KMS-11 (cell line): Measurements from ENCODE around the gene RTCA.

Experiments used
- H2AFZ ChIP-seq: fragments of 200-600 bp; sonication (generic); 2 replicates; pipeline ENCODE4 v1.6.1; 2016; ENCODE audit warnings: antibody characterized with exemption, mixed run types, low read depth
- H3K27ac ChIP-seq: fragments of 200-600 bp; sonication (generic); 2 replicates; pipeline ENCODE4 v1.6.1; 2016; ENCODE audit warnings: mild to moderate bottlenecking, mixed run types
- H3K27me3 ChIP-seq: fragments of 200-600 bp; sonication (generic); 2 replicates; pipeline ENCODE4 v1.6.1; 2017; ENCODE audit warnings: mild to moderate bottlenecking, low read depth, mixed run types, moderate library complexity; ENCODE audit not compliant: insufficient read depth
- H3K36me3 ChIP-seq: fragments of 200-600 bp; sonication (generic); 2 replicates; pipeline ENCODE4 v1.6.1; 2017; ENCODE audit warnings: mild to moderate bottlenecking, mixed run types; ENCODE audit not compliant: insufficient read depth
- H3K4me1 ChIP-seq: fragments of 200-600 bp; sonication (generic); 2 replicates; pipeline ENCODE4 v1.6.1; 2016; ENCODE audit warnings: mild to moderate bottlenecking, low read depth, mixed run types; ENCODE audit not compliant: poor library complexity, severe bottlenecking
- H3K4me2 ChIP-seq: fragments of 200-600 bp; sonication (generic); 2 replicates; pipeline ENCODE4 v1.7.0; 2016; ENCODE audit warnings: mild to moderate bottlenecking, mixed run types
- H3K4me3 ChIP-seq: fragments of 200-600 bp; sonication (generic); IDR thresholded peaks from 2 replicates; pipeline ENCODE4 v1.6.1; 2017; ENCODE audit warnings: low read depth, low read length, mixed read lengths; ENCODE audit not compliant: insufficient read depth
- H3K79me2 ChIP-seq: fragments of 200-600 bp; sonication (generic); 2 replicates; pipeline ENCODE4 v1.6.1; 2016; ENCODE audit warnings: low read depth, mixed run types; ENCODE audit not compliant: insufficient read depth
- H3K9ac ChIP-seq: fragments of 200-600 bp; sonication (generic); 2 replicates; pipeline ENCODE4 v1.6.1; 2016; ENCODE audit warnings: mild to moderate bottlenecking, mixed run types
- H4K20me1 ChIP-seq: fragments of 200-600 bp; sonication (generic); 2 replicates; pipeline ENCODE4 v1.6.1; 2016; ENCODE audit warnings: mild to moderate bottlenecking, mixed run types; ENCODE audit not compliant: insufficient read depth
- TF ChIP-seq, protein P1 (sequence below): fragments of 200-600 bp; sonication (generic); conservative IDR thresholded peaks from 2 replicates; pipeline ENCODE4 v1.6.1; 2017; ENCODE audit warnings: low read depth, mild to moderate bottlenecking, antibody characterized with exemption, low read length, moderate library complexity, mixed read lengths

RTCA gene

GRCh38 chr1:100321100-100321493, 55.1 kb downstream of the RTCA start:
- Histone ChIP-seq H4K20me1 (no peaks in the 10 kb centered on the region), H3K36me3 (no peaks in the 10 kb centered on the region), H3K4me2 (no peak overlapping the region), H3K27ac (no peak overlapping the region), H3K4me1 (peaks cover 13% of the 10 kb centered on the region), H3K27me3 (no peaks in the 10 kb centered on the region), H2AFZ (no peak overlapping the region), H3K4me3 (no peak overlapping the region), H3K9ac (no peak overlapping the region), H3K79me2 (no peaks in the 10 kb centered on the region)
- TF ChIP-seq, protein P1, sequence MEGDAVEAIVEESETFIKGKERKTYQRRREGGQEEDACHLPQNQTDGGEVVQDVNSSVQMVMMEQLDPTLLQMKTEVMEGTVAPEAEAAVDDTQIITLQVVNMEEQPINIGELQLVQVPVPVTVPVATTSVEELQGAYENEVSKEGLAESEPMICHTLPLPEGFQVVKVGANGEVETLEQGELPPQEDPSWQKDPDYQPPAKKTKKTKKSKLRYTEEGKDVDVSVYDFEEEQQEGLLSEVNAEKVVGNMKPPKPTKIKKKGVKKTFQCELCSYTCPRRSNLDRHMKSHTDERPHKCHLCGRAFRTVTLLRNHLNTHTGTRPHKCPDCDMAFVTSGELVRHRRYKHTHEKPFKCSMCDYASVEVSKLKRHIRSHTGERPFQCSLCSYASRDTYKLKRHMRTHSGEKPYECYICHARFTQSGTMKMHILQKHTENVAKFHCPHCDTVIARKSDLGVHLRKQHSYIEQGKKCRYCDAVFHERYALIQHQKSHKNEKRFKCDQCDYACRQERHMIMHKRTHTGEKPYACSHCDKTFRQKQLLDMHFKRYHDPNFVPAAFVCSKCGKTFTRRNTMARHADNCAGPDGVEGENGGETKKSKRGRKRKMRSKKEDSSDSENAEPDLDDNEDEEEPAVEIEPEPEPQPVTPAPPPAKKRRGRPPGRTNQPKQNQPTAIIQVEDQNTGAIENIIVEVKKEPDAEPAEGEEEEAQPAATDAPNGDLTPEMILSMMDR = no peak

- peaks cover 13% of the 10 kb centered on the region for H3K4me1 ChIP-seq
- no peaks in the 10 kb centered on the region for H3K36me3 ChIP-seq
- H3K27me3 ChIP-seq = no peaks in the 10 kb centered on the region
- H3K9ac ChIP-seq = no peak overlapping the region
- no peaks in the 10 kb centered on the region for H4K20me1 ChIP-seq
- H2AFZ ChIP-seq = no peak overlapping the region
- no peak overlapping the region for H3K4me3 ChIP-seq
- no peaks in the 10 kb centered on the region for H3K79me2 ChIP-seq
- H3K27ac ChIP-seq = no peak overlapping the region
- TF ChIP-seq, protein P1 = no peak
- no peak overlapping the region for H3K4me2 ChIP-seq
Measured at GRCh38 chr1:100321506-100321905, 55.5 kb downstream of the RTCA start.

- no peaks in the 10 kb centered on the region for H3K36me3 ChIP-seq
- H3K27ac ChIP-seq = no peak overlapping the region
- no peaks in the 10 kb centered on the region for H3K27me3 ChIP-seq
- H3K79me2 ChIP-seq = no peaks in the 10 kb centered on the region
- TF ChIP-seq, protein P1 = no peak
- no peak overlapping the region for H3K4me3 ChIP-seq
- H4K20me1 ChIP-seq = no peaks in the 10 kb centered on the region
- no peak overlapping the region for H3K4me2 ChIP-seq
- H3K9ac ChIP-seq = no peak overlapping the region
- H2AFZ ChIP-seq = no peak overlapping the region
- peaks cover 13% of the 10 kb centered on the region for H3K4me1 ChIP-seq
Measured at GRCh38 chr1:100322436-100323211, 56.6 kb downstream of the RTCA start.

DNA sequence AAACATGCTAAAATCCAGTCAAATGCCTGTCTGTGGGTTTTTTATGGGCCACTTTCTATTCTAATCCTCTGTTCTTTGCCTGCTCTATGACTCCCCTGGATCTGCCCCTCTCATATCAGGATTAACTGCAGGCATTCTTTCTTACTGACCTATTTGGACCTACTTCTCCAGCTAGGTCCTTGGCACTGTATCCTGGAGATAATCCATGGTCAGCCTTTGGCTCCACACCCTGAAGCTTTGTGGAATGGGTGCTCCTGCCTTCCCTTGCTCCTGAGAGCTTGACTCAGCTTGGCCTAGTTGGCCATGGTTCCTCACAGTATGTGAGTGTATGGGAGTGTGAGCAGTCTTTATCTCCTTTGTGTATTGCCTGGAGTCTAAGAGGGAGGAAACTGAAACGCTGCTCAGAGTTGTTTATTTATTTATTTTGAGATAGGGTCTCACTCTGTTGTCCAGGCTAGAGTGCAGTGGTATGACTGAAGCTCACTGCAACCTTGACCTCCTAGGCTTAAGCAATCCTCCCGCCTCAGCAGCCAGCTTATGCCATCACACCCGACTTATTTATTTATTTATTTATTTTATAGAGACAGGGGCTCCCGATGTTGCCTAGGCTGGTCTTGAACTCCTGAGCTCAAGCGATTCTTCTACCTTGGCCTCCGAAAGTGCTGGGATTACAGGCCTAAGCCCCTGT, 57.5 kb downstream of the RTCA start:
- no peaks in the 10 kb centered on the region for H4K20me1 ChIP-seq
- H3K27me3 ChIP-seq = no peaks in the 10 kb centered on the region
- peaks cover 13% of the 10 kb centered on the region for H3K4me1 ChIP-seq
- H3K27ac ChIP-seq = no peak overlapping the region
- H3K36me3 ChIP-seq = no peaks in the 10 kb centered on the region
- H3K9ac ChIP-seq = no peak overlapping the region
- no peaks in the 10 kb centered on the region for H3K79me2 ChIP-seq
- TF ChIP-seq, protein P1 = no peak
- H3K4me3 ChIP-seq = no peak overlapping the region
- H2AFZ ChIP-seq = no peak overlapping the region
- H3K4me2 ChIP-seq = no peak overlapping the region
